H9 (cell line): Measurements from ENCODE around the gene TPGS2. TPM values are rescaled to one million over a fixed set of nuclear protein-coding genes. Genes with fewer than 3 reads are reported as not detected.

Source experiments
- DNase-seq: peaks from one replicate; pipeline ENCODE4 v3.0.0-alpha.2; 2017
- H2AFZ ChIP-seq: one replicate; pipeline ENCODE4 v1.6.1; 2013; ENCODE audit warnings: mild to moderate bottlenecking, low read length, control low read depth, moderate library complexity
- H2AK5ac ChIP-seq: 2 replicates; pipeline ENCODE4 v1.6.1; 2013; ENCODE audit warnings: low read length, control low read depth, mixed read lengths; ENCODE audit not compliant: insufficient read length
- H2BK120ac ChIP-seq: one replicate; pipeline ENCODE4 v1.6.1; 2013; ENCODE audit warnings: low read depth, mild to moderate bottlenecking, low read length, control low read depth, inconsistent platforms; ENCODE audit not compliant: poor library complexity, severe bottlenecking
- H2BK12ac ChIP-seq: 2 replicates; pipeline ENCODE4 v1.6.1; 2013; ENCODE audit warnings: low read length, control low read depth, mixed read lengths, low read depth; ENCODE audit not compliant: insufficient read length
- H2BK15ac ChIP-seq: 2 replicates; pipeline ENCODE4 v1.6.1; 2013; ENCODE audit warnings: low read depth, low read length, control low read depth
- H2BK20ac ChIP-seq: one replicate; pipeline ENCODE4 v1.6.1; 2013; ENCODE audit warnings: low read depth, mild to moderate bottlenecking, low read length, control low read depth, inconsistent platforms; ENCODE audit not compliant: poor library complexity, severe bottlenecking
- H2BK5ac ChIP-seq: 2 replicates; pipeline ENCODE4 v1.6.1; 2013; ENCODE audit warnings: low read length, control low read depth, mixed read lengths; ENCODE audit not compliant: insufficient read length
- H3K14ac ChIP-seq: 2 replicates; pipeline ENCODE4 v1.6.1; 2013; ENCODE audit warnings: low read length, control low read depth; ENCODE audit not compliant: insufficient read depth
- H3K18ac ChIP-seq: 2 replicates; pipeline ENCODE4 v1.6.1; 2013; ENCODE audit warnings: low read depth, mild to moderate bottlenecking, mixed read lengths, low read length, control low read depth; ENCODE audit not compliant: insufficient read length
- H3K23ac ChIP-seq: 2 replicates; pipeline ENCODE4 v1.6.1; 2013; ENCODE audit warnings: low read length, control low read depth, mixed read lengths, low read depth; ENCODE audit not compliant: insufficient read length
- H3K23me2 ChIP-seq: 2 replicates; pipeline ENCODE4 v1.6.1; 2013; ENCODE audit warnings: low read depth, mild to moderate bottlenecking, mixed read lengths, low read length, control low read depth; ENCODE audit not compliant: insufficient read length, poor library complexity, severe bottlenecking
- H3K27ac ChIP-seq: 2 replicates; pipeline ENCODE4 v1.5.1; 2013; ENCODE audit warnings: low read length, control low read depth, mixed read lengths, low read depth; ENCODE audit not compliant: insufficient read length
- H3K27me3 ChIP-seq: 2 replicates; pipeline ENCODE4 v1.6.1; 2013; ENCODE audit warnings: low read length, control low read depth, inconsistent platforms; ENCODE audit not compliant: insufficient read depth
- H3K4ac ChIP-seq: 2 replicates; pipeline ENCODE4 v1.6.1; 2013; ENCODE audit warnings: low read depth, mild to moderate bottlenecking, control low read depth, inconsistent platforms, low read length, moderate library complexity
- H3K4me1 ChIP-seq: 2 replicates; pipeline ENCODE4 v1.6.1; 2013; ENCODE audit warnings: low read length, control low read depth, inconsistent platforms; ENCODE audit not compliant: insufficient read depth
- H3K4me2 ChIP-seq: 2 replicates; pipeline ENCODE4 v1.6.1; 2013; ENCODE audit warnings: low read length, control low read depth, mixed read lengths; ENCODE audit not compliant: insufficient read length, insufficient read depth
- H3K56ac ChIP-seq: 2 replicates; pipeline ENCODE4 v1.6.1; 2013; ENCODE audit warnings: low read depth, mild to moderate bottlenecking, mixed read lengths, low read length, control low read depth; ENCODE audit not compliant: insufficient read length
- H3K79me1 ChIP-seq: 2 replicates; pipeline ENCODE4 v1.6.1; 2013; ENCODE audit warnings: low read depth, mild to moderate bottlenecking, moderate library complexity, low read length, control low read depth, inconsistent platforms; ENCODE audit not compliant: insufficient read depth, poor library complexity, severe bottlenecking
- H3K79me2 ChIP-seq: 2 replicates; pipeline ENCODE4 v1.6.1; 2013; ENCODE audit warnings: low read length, control low read depth, inconsistent platforms; ENCODE audit not compliant: insufficient read depth
- H3K9ac ChIP-seq: 2 replicates; pipeline ENCODE4 v1.6.1; 2013; ENCODE audit warnings: low read length, control low read depth, mixed read lengths; ENCODE audit not compliant: insufficient read length; ENCODE audit errors: extremely low read depth
- H3K9me3 ChIP-seq: one replicate; pipeline ENCODE4 v1.6.1; 2013; ENCODE audit warnings: low read depth, low read length, inconsistent platforms; ENCODE audit not compliant: control insufficient read depth
- H3T11ph ChIP-seq: one replicate; pipeline ENCODE4 v1.6.1; 2013; ENCODE audit warnings: mild to moderate bottlenecking, low read length, control low read depth, inconsistent platforms
- H4K20me1 ChIP-seq: one replicate; pipeline ENCODE4 v1.6.1; 2013; ENCODE audit not compliant: control insufficient read depth, insufficient read length, insufficient read depth
- H4K5ac ChIP-seq: 2 replicates; pipeline ENCODE4 v1.6.1; 2013; ENCODE audit warnings: low read depth, mild to moderate bottlenecking, mixed read lengths, low read length, control low read depth; ENCODE audit not compliant: insufficient read length
- H4K8ac ChIP-seq: replicated peaks from 2 replicates; pipeline ENCODE4 v1.6.1; 2013; ENCODE audit warnings: low read length, control low read depth, mixed read lengths, low read depth; ENCODE audit not compliant: insufficient read length
- H4K91ac ChIP-seq: 2 replicates; pipeline ENCODE4 v1.6.1; 2013; ENCODE audit warnings: low read depth, mild to moderate bottlenecking, moderate library complexity, mixed read lengths, low read length, control low read depth; ENCODE audit not compliant: insufficient read length
- H3K27ac Mint-ChIP-seq, 3 experiments: 2 replicates in 2 of 3; 3 replicates in 1 of 3; pipeline ENCODE4 v1.8.0; 2020 to 2021; ENCODE audit warnings: mixed read lengths in 3 of 3, mild to moderate bottlenecking in 1 of 3, moderate library complexity in 1 of 3
- H3K27me3 Mint-ChIP-seq: 2 replicates; pipeline ENCODE4 v1.8.0; 2021; ENCODE audit warnings: low read depth, mild to moderate bottlenecking, moderate library complexity, mixed read lengths
- H3K36me3 Mint-ChIP-seq, 3 experiments: 2 replicates in 2 of 3; 3 replicates in 1 of 3; pipeline ENCODE4 v1.8.0; 2020 to 2021; ENCODE audit warnings: low read depth in 3 of 3, mixed read lengths in 3 of 3; ENCODE audit not compliant: insufficient read depth in 1 of 3
- H3K4me1 Mint-ChIP-seq, 2 experiments: 2 replicates each; pipeline ENCODE4 v1.8.0; 2020; ENCODE audit warnings: mixed read lengths in 2 of 2
- H3K4me3 Mint-ChIP-seq, 2 experiments: 2 replicates in 1 of 2; 3 replicates in 1 of 2; pipeline ENCODE4 v1.8.0; 2020 to 2021; ENCODE audit warnings: mild to moderate bottlenecking in 2 of 2, mixed read lengths in 2 of 2, moderate library complexity in 1 of 2
- H3K9me3 Mint-ChIP-seq, 2 experiments: 2 replicates in 1 of 2; 3 replicates in 1 of 2; pipeline ENCODE4 v1.8.0; 2020; ENCODE audit warnings: mild to moderate bottlenecking in 2 of 2, mixed read lengths in 2 of 2, moderate library complexity in 1 of 2
- CTCF ChIP-seq: fragments of 200-600 bp; sonication (generic); conservative IDR thresholded peaks from 3 replicates; pipeline ENCODE4 v1.8.0; 2021; ENCODE audit warnings: antibody characterized with exemption, mild to moderate bottlenecking
- WGBS: extraction: QIAGEN DNeasy Blood & Tissue Kit; methylation state at CpG from one replicate; pipeline ENCODE4 v1.1.7; 2013; ENCODE audit warnings: missing lambda C conversion rate, low lambda C conversion rate, mixed read lengths; ENCODE audit not compliant: insufficient read length; ENCODE audit errors: extremely low coverage; 5-methylcytosine and 5-hydroxymethylcytosine counted together
- total RNA-seq: library from RNA; stranded (reverse); gene quantifications from 2 replicates; pipeline ENCODE4 v1.2.1, GENCODE V29; 2021

The TPGS2 gene
- total RNA-seq, 1 experiment from 2014 or later = 147 TPM

- no peak overlapping the region for H3K4me3 Mint-ChIP-seq
- H2BK12ac ChIP-seq = no peak overlapping the region
- H3K4me1 ChIP-seq = no peaks in the 10 kb centered on the region
- H3K4ac ChIP-seq = no peak overlapping the region
- no peaks in the 10 kb centered on the region for H3K27me3 ChIP-seq
- H4K20me1 ChIP-seq = no peaks in the 10 kb centered on the region
- H2AFZ ChIP-seq = no peak overlapping the region
- H3K23me2 ChIP-seq = no peaks in the 10 kb centered on the region
- no peak overlapping the region for H3K56ac ChIP-seq
- no CpG with 5 or more reads among the region's 4 CpGs for WGBS
- TF ChIP-seq CTCF = no peak
- no peak overlapping the region for H3K4me2 ChIP-seq
- no peak overlapping the region for H2BK120ac ChIP-seq
- H4K5ac ChIP-seq = no peak overlapping the region
- H2BK15ac ChIP-seq = no peak overlapping the region
- no peak overlapping the region for H3K18ac ChIP-seq
- no peak overlapping the region for H4K8ac ChIP-seq
- no peaks in the 10 kb centered on the region for H3K9me3 ChIP-seq
- H3T11ph ChIP-seq = no peak overlapping the region
- no peak overlapping the region for H4K91ac ChIP-seq
- H3K9ac ChIP-seq = no peak overlapping the region
- H3K14ac ChIP-seq = no peak overlapping the region
- no peak overlapping the region; a peak in 2 of 7 replicates for H3K27ac Mint-ChIP-seq
- H3K4me1 Mint-ChIP-seq = peaks cover 0 to 10% of the 10 kb centered on the region in 2 experiments; a peak in 2 of 4 replicates
- H3K27me3 Mint-ChIP-seq = no peaks in the 10 kb centered on the region
- no peak overlapping the region for H2BK5ac ChIP-seq
- H3K36me3 Mint-ChIP-seq = peaks cover 13 to 57% (median 49%) of the 10 kb centered on the region in 3 experiments; a peak in 6 of 7 replicates
- no peak overlapping the region for H2BK20ac ChIP-seq
- no peak for DNase-seq
- no peak overlapping the region for H2AK5ac ChIP-seq
- H3K27ac ChIP-seq = no peak overlapping the region
- H3K23ac ChIP-seq = no peak overlapping the region
- H3K79me2 ChIP-seq = no peaks in the 10 kb centered on the region
- no peaks in the 10 kb centered on the region for H3K9me3 Mint-ChIP-seq
- no peaks in the 10 kb centered on the region for H3K79me1 ChIP-seq
These were observed 15.6 kb downstream of the TPGS2 start for GRCh38 chr18:36813101-36813775.
